Mucosa of rectum (tissue), 2 donors: ENCODE measurements around the gene KRTAP10-5.
A peak's percentile ranks its signal among the peaks of the same experiment; 100 is the strongest.

ENCODE experiments used
- H3K27ac ChIP-seq, 2 donors: one replicate each; pipeline ENCODE4 v1.7.0; 2013; ENCODE audit warnings: inconsistent platforms in 2 of 2, low read depth in 2 of 2, low read length in 2 of 2
- H3K27me3 ChIP-seq, 2 donors: one replicate each; pipeline ENCODE4 v1.7.0; 2013; ENCODE audit warnings: low read length in 2 of 2; ENCODE audit not compliant: control insufficient read depth in 2 of 2, insufficient read depth in 2 of 2
- H3K36me3 ChIP-seq, 2 donors: one replicate each; pipeline ENCODE4 v1.7.0; 2013; ENCODE audit warnings: low read length in 2 of 2; ENCODE audit not compliant: control insufficient read depth in 2 of 2, insufficient read depth in 2 of 2
- H3K4me1 ChIP-seq, 2 donors: one replicate each; pipeline ENCODE4 v1.7.0; 2013; ENCODE audit warnings: low read length in 2 of 2, mild to moderate bottlenecking in 1 of 2; ENCODE audit not compliant: control insufficient read depth in 2 of 2, insufficient read depth in 2 of 2
- H3K4me3 ChIP-seq, 2 donors: one replicate each; pipeline ENCODE4 v1.7.0; 2013; ENCODE audit warnings: low read length in 2 of 2
- H3K9ac ChIP-seq, 2 donors: one replicate each; pipeline ENCODE4 v1.7.0; 2013; ENCODE audit warnings: low read length in 2 of 2, low read depth in 1 of 2, mild to moderate bottlenecking in 1 of 2
- H3K9me3 ChIP-seq, 2 donors: one replicate each; pipeline ENCODE4 v1.7.0; 2013; ENCODE audit warnings: low read length in 2 of 2; ENCODE audit not compliant: control insufficient read depth in 2 of 2
- donor health status: healthy.
- donor health status: Normal muscosa, but diverticular disease.

KRTAP10-5 gene

DNA sequence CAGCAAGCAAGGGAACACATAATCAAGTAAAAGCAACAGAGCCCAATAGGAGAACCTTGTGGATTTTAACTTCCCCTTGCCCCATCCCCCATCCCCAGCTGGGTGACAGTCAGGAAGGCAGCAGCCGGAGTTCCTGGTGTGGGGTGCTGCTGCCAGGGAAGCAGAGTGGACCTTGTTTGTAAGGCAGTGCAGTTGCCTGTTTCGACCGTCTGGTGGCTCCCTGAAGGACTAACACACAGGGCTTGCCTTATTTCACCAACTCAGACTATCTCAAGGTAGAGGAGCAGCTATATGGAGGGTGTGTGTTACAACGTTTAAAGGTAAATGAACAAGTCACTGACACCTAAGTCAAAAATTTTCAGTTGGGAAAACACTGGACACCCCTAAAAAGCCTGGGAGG lies 38.1 kb upstream of the KRTAP10-5 start:
- Histone ChIP-seq H3K27ac (peak overlapping the region in 1 of 2 donors; percentile 65), H3K4me1 (no peaks in the 10 kb centered on the region), H3K36me3 (no peaks in the 10 kb centered on the region), H3K9ac (no peak overlapping the region), H3K4me3 (no peak overlapping the region), H3K9me3 (peaks cover 0 to 2% of the 10 kb centered on the region in 2 donors), H3K27me3 (no peaks in the 10 kb centered on the region)

DNA sequence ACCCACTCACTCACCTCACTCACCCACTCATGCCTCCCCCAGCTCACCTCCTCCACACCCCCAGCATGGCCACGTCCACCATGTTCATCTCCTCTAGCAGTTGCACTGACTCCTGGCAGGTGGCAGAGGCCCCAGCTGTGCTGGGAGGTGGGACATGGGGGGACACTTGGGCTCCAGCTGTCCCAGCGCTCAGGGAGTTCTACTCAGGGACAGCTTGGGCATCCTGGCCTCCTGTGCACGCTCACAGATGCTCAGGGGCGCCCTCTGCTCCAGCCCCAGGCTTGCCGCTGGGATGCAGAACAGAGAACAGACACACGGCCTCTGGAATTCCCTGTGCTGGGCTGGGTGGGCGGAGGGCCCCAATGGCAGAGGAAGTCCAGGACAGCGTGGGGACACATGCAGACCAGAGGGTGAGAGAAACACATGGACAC lies 36.7 kb upstream of the KRTAP10-5 start:
- H3K9me3 ChIP-seq: no peaks in the 10 kb centered on the region
- H3K4me1 ChIP-seq: no peaks in the 10 kb centered on the region
- no peak overlapping the region for H3K27ac ChIP-seq
- no peaks in the 10 kb centered on the region for H3K27me3 ChIP-seq
- H3K36me3 ChIP-seq: no peaks in the 10 kb centered on the region
- H3K4me3 ChIP-seq: no peak overlapping the region
- no peak overlapping the region for H3K9ac ChIP-seq

DNA sequence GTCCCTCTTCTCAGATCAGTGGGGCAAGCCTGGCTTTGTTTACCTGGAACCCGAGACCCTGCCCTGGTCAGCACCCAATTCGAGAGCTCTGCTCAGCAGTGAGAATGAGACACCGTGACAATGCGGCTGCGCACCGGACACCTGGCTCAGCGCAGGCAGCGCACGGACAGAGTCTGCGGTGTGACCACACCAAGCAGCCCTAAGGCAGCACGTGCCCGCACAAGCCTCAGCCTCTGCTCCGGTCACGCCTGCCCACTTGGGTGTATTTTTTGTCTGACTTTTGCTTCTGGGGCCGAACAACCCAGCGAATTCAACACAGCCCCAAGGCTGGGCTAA lies 36.2 kb upstream of the KRTAP10-5 start:
- Histone ChIP-seq H3K4me1 (no peaks in the 10 kb centered on the region), H3K9ac (no peak overlapping the region), H3K27ac (no peak overlapping the region), H3K9me3 (peaks cover 0 to 5% of the 10 kb centered on the region in 2 donors), H3K36me3 (no peaks in the 10 kb centered on the region), H3K27me3 (no peaks in the 10 kb centered on the region), H3K4me3 (no peak overlapping the region)

DNA sequence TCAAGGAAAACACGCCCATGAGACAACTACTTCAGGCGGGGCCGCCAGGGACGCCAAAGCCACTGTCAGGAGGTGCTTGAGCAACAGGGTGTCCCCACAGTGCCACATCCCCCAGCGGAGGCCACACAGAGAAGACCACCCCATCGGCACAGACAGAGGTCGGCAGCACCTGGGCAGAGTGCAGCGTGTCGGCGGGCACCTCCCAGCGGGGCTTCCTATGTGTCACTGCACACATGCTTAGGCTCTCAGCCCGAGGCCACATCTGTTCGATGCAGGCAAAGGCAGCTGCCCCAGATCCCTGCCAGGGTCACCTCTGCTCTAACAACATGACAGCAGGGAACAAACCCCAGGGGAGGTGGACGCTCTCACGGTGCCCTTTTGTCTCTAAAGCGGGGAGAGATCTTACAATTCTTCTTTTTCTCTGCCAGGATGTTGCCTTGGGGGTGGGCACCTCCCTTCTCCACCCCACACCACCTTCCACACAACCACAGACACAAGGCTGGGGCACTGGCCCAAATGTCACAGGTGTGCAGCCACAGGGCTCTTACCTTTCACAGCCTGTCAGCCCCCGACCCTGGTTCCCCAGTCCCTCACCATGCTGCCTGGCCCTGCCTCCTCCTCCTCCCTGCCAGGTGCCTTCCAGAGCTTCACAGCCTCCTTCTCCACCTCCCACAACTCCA lies 35.6 kb upstream of the KRTAP10-5 start:
- Histone ChIP-seq H3K4me1 (no peaks in the 10 kb centered on the region), H3K36me3 (no peaks in the 10 kb centered on the region), H3K9ac (no peak overlapping the region), H3K9me3 (peaks cover 0 to 5% of the 10 kb centered on the region in 2 donors), H3K4me3 (no peak overlapping the region), H3K27me3 (no peaks in the 10 kb centered on the region), H3K27ac (no peak overlapping the region)

DNA sequence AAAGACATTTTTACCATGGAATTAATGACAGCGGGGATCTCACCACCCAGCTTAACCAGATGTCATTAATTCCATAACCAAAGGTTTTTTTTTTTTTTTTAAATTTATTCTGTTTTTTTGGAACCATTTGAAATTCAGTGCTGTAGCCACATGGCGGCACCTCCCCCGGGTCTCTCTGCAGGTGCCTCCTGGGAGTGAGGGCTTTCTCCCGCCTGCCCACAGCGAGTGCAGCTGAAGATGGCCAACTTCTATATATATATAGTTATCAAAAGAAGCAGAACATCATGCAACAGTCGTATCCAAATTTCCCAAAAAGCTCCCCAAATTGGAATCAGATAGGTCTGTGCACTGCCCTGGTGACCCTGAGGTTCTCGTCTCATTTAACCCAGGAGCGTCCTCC lies 35.1 kb upstream of the KRTAP10-5 start:
- no peak overlapping the region for H3K27ac ChIP-seq
- H3K4me3 ChIP-seq: no peak overlapping the region
- no peaks in the 10 kb centered on the region for H3K4me1 ChIP-seq
- no peaks in the 10 kb centered on the region for H3K27me3 ChIP-seq
- H3K9ac ChIP-seq: no peak overlapping the region
- peaks cover 0 to 5% of the 10 kb centered on the region in 2 donors for H3K9me3 ChIP-seq
- H3K36me3 ChIP-seq: no peaks in the 10 kb centered on the region

DNA sequence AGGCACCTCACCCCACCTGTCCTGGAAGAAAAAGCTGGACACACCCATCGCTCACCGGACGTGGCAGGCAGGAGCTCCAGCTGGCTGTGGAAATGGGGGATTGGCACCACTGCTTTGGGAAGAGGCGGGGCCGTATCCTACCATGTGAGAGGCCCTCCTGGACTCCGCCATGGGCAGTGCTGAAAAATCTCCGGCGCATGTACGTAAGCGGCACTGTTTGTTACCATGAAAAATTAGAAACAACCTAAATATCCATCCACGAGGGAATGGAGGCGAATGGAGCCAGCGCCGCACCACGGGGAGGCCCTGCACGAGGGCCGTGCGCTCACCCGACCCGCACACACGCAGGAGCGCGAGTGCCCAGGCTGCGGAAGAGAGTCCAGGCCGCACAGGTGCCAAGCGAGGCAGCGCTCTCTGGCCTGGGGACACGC lies 34.6 kb upstream of the KRTAP10-5 start:
- Histone ChIP-seq H3K27ac (no peak overlapping the region), H3K9ac (no peak overlapping the region), H3K36me3 (no peaks in the 10 kb centered on the region), H3K4me3 (no peak overlapping the region), H3K27me3 (no peaks in the 10 kb centered on the region), H3K9me3 (peaks cover 0 to 5% of the 10 kb centered on the region in 2 donors), H3K4me1 (no peaks in the 10 kb centered on the region)

DNA sequence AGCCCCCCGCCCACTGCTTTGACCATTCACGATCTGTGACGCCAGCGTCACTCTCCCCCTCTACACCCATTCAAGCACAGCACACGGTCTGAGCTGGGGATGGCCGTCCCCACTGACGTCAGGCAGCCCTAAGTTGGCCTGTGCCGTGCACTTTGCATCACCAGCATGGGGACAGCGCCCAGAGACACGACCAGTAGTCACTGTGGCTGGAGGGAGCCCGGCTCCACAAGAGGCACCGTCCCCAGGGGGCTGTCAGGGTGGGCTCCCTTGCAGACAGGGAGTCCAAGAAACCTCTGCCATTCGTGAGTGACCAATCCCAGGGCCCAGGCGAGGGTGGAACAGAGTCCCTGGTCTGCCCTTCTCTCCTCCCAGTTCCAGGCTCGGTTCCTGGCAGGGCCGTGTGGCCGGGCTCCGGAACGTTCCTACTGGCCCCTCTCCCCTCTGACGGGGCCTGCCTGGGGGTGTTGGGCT lies 33.8 kb upstream of the KRTAP10-5 start:
- H3K27ac ChIP-seq: no peak overlapping the region
- H3K4me1 ChIP-seq: no peaks in the 10 kb centered on the region
- no peak overlapping the region for H3K9ac ChIP-seq
- no peaks in the 10 kb centered on the region for H3K36me3 ChIP-seq
- H3K27me3 ChIP-seq: no peaks in the 10 kb centered on the region
- H3K9me3 ChIP-seq: peaks cover 0 to 5% of the 10 kb centered on the region in 2 donors
- H3K4me3 ChIP-seq: no peak overlapping the region

DNA sequence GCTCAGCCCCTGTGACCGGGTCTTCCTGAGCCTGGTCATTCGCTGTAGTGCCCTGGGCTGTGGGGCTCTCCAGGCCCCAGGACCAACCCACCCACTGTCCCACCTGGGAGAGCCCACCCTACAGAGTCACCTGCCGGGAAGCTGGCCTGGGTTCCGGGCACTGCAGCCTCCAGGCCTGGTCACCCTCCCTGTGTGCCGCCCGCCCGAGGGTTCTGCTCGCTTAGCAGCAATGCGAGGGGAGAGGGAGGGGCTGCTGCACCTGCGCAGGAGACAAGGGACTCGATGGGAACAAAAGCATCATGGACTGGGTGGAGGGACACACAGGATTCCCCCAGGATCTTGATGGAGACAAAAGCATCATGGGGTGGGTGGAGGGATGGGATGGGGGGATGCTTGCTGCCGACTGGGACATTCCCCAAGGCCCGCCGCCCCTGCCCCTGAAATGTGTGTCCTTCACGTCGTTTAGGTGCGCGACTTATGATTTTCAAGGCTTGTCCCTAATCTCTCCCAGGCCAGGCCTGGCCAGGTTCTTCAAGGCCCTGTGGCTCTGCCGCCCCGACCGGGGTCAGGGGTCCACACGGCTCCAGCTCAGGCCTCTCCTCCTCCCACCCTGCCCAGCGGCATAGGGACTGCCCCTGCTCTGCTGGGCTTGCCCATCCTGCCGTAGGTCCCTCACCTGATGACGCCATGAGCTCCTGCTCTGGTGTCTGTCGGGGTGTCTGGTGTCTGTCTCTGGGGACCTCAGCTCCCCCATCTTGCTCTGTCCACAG lies 33.2 kb upstream of the KRTAP10-5 start:
- no peak overlapping the region for H3K9ac ChIP-seq
- no peak overlapping the region for H3K4me3 ChIP-seq
- H3K27ac ChIP-seq: no peak overlapping the region
- no peaks in the 10 kb centered on the region for H3K27me3 ChIP-seq
- H3K4me1 ChIP-seq: no peaks in the 10 kb centered on the region
- peaks cover 0 to 5% of the 10 kb centered on the region in 2 donors for H3K9me3 ChIP-seq
- H3K36me3 ChIP-seq: no peaks in the 10 kb centered on the region

DNA sequence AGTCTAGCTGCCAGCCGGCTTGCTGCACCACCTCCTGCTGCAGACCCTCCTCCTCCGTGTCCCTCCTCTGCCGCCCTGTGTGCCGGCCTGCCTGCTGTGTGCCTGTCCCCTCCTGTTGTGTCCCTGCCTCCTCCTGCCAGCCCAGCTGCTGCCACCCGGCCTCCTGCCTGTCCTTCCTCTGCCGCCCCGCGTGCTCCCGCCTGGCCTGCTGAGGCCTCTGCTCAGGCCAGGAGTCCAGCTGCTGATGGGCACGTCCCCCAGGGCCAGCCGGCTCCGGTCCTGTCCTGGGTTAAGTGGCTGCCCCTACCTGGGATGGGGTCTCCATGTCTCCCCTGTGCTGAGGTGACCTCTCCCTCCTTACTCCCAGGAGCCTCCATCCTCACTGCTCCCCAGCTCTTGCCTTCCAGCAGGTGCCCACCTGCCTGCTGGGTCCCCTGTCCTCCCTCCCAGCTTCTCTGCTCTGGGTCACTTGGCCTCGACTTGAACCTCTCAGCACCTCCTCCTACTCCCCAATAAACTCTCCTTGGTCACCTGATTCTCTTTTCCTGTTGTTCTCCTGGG lies 32.3 kb upstream of the KRTAP10-5 start:
- Histone ChIP-seq H3K9me3 (peaks cover 0 to 5% of the 10 kb centered on the region in 2 donors), H3K4me1 (no peaks in the 10 kb centered on the region), H3K27ac (no peak overlapping the region), H3K4me3 (no peak overlapping the region), H3K9ac (no peak overlapping the region), H3K27me3 (no peaks in the 10 kb centered on the region), H3K36me3 (no peaks in the 10 kb centered on the region)

DNA sequence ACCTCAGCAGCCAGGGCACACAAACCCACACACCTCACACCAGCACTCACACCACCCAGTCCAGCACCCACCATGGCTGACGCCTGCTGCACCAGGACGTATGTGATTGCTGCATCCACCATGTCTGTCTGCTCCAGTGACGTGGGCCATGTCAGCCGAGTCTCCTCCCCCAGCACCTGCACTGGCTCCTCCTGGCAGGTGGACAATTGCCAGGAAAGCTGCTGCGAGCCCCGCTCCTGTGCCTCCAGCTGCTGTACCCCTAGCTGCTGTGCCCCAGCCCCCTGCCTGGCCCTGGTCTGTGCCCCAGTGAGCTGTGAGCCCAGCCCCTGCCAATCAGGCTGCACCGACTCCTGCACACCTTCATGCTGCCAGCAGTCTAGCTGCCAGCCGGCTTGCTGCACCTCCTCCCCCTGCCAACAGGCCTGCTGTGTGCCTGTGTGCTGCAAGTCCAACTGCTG lies 31.7 kb upstream of the KRTAP10-5 start, which contains the start of gene KRTAP10-8:
TSS of gene KRTAP10-8 (plus strand) at position 51 of the 458 bp plus-strand sequence. CDS start at position 73, 22 bp downstream.
- Histone ChIP-seq H3K36me3 (no peaks in the 10 kb centered on the region), H3K4me1 (no peaks in the 10 kb centered on the region), H3K4me3 (no peak within 1 kb of the TSS), H3K9ac (no peak within 1 kb of the TSS), H3K27me3 (no peaks in the 10 kb centered on the region), H3K27ac (no peak within 1 kb of the TSS), H3K9me3 (peaks cover 0 to 5% of the 10 kb centered on the region in 2 donors)
